ENCODE results near the gene RTN4RL1.
"Not testable (repeated sequence)": the region's sequence is repeated elsewhere in the genome, so short reads cannot be mapped to it uniquely, and the experiment has no call there.

Gene RTN4RL1

GRCh38 chr17:1995907-1996799 lies 29.0 kb downstream of the RTN4RL1 start:
- H3K4me3 ChIP-seq (ENCODE audit: low read length) = no peak overlapping the region
- no peaks in the 10 kb centered on the region for H3K27me3 ChIP-seq (ENCODE audit: control insufficient read depth, insufficient read depth, low read length)
- no peak overlapping the region for H3K27ac ChIP-seq (ENCODE audit: low read depth, low read length)
- H3K4me1 ChIP-seq (ENCODE audit: control insufficient read depth, insufficient read depth, low read length) = peaks cover 9% of the 10 kb centered on the region
- H3K36me3 ChIP-seq (ENCODE audit: control insufficient read depth, insufficient read depth, low read length) = no peaks in the 10 kb centered on the region
- H3K9ac ChIP-seq (ENCODE audit: low read length) = no peak overlapping the region

GRCh38 chr17:1995321-1995892 lies 29.7 kb downstream of the RTN4RL1 start:
- H3K36me3 ChIP-seq (ENCODE audit: control insufficient read depth, insufficient read depth, low read length) = no peaks in the 10 kb centered on the region
- no peak overlapping the region for H3K4me3 ChIP-seq (ENCODE audit: low read length)
- no peaks in the 10 kb centered on the region for H3K27me3 ChIP-seq (ENCODE audit: control insufficient read depth, insufficient read depth, low read length)
- no peak overlapping the region for H3K27ac ChIP-seq (ENCODE audit: low read depth, low read length)
- H3K9ac ChIP-seq (ENCODE audit: low read length) = no peak overlapping the region
- H3K4me1 ChIP-seq (ENCODE audit: control insufficient read depth, insufficient read depth, low read length) = peaks cover 9% of the 10 kb centered on the region

GRCh38 chr17:1994707-1995106 lies 30.4 kb downstream of the RTN4RL1 start:
- Histone ChIP-seq H3K4me3 (ENCODE audit: low read length) (no peak overlapping the region), H3K27ac (ENCODE audit: low read depth, low read length) (no peak overlapping the region), H3K4me1 (ENCODE audit: control insufficient read depth, insufficient read depth, low read length) (peaks cover 4% of the 10 kb centered on the region), H3K36me3 (ENCODE audit: control insufficient read depth, insufficient read depth, low read length) (no peaks in the 10 kb centered on the region), H3K9ac (ENCODE audit: low read length) (no peak overlapping the region), H3K27me3 (ENCODE audit: control insufficient read depth, insufficient read depth, low read length) (no peaks in the 10 kb centered on the region)

- Histone ChIP-seq H3K4me3 (ENCODE audit: low read length) (no peak overlapping the region), H3K27me3 (ENCODE audit: control insufficient read depth, insufficient read depth, low read length) (no peaks in the 10 kb centered on the region), H3K36me3 (ENCODE audit: control insufficient read depth, insufficient read depth, low read length) (no peaks in the 10 kb centered on the region), H3K4me1 (ENCODE audit: control insufficient read depth, insufficient read depth, low read length) (no peaks in the 10 kb centered on the region), H3K27ac (ENCODE audit: low read depth, low read length) (no peak overlapping the region), H3K9ac (ENCODE audit: low read length) (no peak overlapping the region)
Observed at GRCh38 chr17:1992541-1992940, 32.6 kb downstream of the RTN4RL1 start.

GRCh38 chr17:1989135-1989534 lies 36.0 kb downstream of the RTN4RL1 start:
- H3K4me1 ChIP-seq (ENCODE audit: control insufficient read depth, insufficient read depth, low read length) = no peaks in the 10 kb centered on the region
- no peaks in the 10 kb centered on the region for H3K27me3 ChIP-seq (ENCODE audit: control insufficient read depth, insufficient read depth, low read length)
- no peak overlapping the region for H3K27ac ChIP-seq (ENCODE audit: low read depth, low read length)
- no peak overlapping the region for H3K9ac ChIP-seq (ENCODE audit: low read length)
- no peak overlapping the region for H3K4me3 ChIP-seq (ENCODE audit: low read length)
- no peaks in the 10 kb centered on the region for H3K36me3 ChIP-seq (ENCODE audit: control insufficient read depth, insufficient read depth, low read length)

GRCh38 chr17:1986783-1987451 lies 38.2 kb downstream of the RTN4RL1 start:
- no peak overlapping the region for H3K27ac ChIP-seq (ENCODE audit: low read depth, low read length)
- no peaks in the 10 kb centered on the region for H3K27me3 ChIP-seq (ENCODE audit: control insufficient read depth, insufficient read depth, low read length)
- no peak overlapping the region for H3K4me3 ChIP-seq (ENCODE audit: low read length)
- no peaks in the 10 kb centered on the region for H3K4me1 ChIP-seq (ENCODE audit: control insufficient read depth, insufficient read depth, low read length)
- H3K36me3 ChIP-seq (ENCODE audit: control insufficient read depth, insufficient read depth, low read length) = no peaks in the 10 kb centered on the region
- no peak overlapping the region for H3K9ac ChIP-seq (ENCODE audit: low read length)

GRCh38 chr17:1985686-1986085 lies 39.4 kb downstream of the RTN4RL1 start:
- Histone ChIP-seq H3K36me3 (ENCODE audit: control insufficient read depth, insufficient read depth, low read length) (no peaks in the 10 kb centered on the region), H3K27me3 (ENCODE audit: control insufficient read depth, insufficient read depth, low read length) (no peaks in the 10 kb centered on the region), H3K27ac (ENCODE audit: low read depth, low read length) (no peak overlapping the region), H3K9ac (ENCODE audit: low read length) (no peak overlapping the region), H3K4me3 (ENCODE audit: low read length) (no peak overlapping the region), H3K4me1 (ENCODE audit: control insufficient read depth, insufficient read depth, low read length) (no peaks in the 10 kb centered on the region)

- no peak overlapping the region for H3K9ac ChIP-seq (ENCODE audit: low read length)
- no peaks in the 10 kb centered on the region for H3K36me3 ChIP-seq (ENCODE audit: control insufficient read depth, insufficient read depth, low read length)
- H3K27me3 ChIP-seq (ENCODE audit: control insufficient read depth, insufficient read depth, low read length) = no peaks in the 10 kb centered on the region
- H3K4me1 ChIP-seq (ENCODE audit: control insufficient read depth, insufficient read depth, low read length) = no peaks in the 10 kb centered on the region
- H3K27ac ChIP-seq (ENCODE audit: low read depth, low read length) = no peak overlapping the region
- no peak overlapping the region for H3K4me3 ChIP-seq (ENCODE audit: low read length)
Observed at GRCh38 chr17:1985093-1985492, 40.0 kb downstream of the RTN4RL1 start.

- not testable (repeated sequence) for H3K36me3 ChIP-seq (ENCODE audit: control insufficient read depth, insufficient read depth, low read length); H3K27ac ChIP-seq (ENCODE audit: low read depth, low read length); H3K4me3 ChIP-seq (ENCODE audit: low read length); H3K27me3 ChIP-seq (ENCODE audit: control insufficient read depth, insufficient read depth, low read length); H3K4me1 ChIP-seq (ENCODE audit: control insufficient read depth, insufficient read depth, low read length); H3K9ac ChIP-seq (ENCODE audit: low read length)
Observed at GRCh38 chr17:1982793-1983366, 42.3 kb downstream of the RTN4RL1 start.

- no peaks in the 10 kb centered on the region for H3K4me1 ChIP-seq (ENCODE audit: control insufficient read depth, insufficient read depth, low read length)
- no peaks in the 10 kb centered on the region for H3K36me3 ChIP-seq (ENCODE audit: control insufficient read depth, insufficient read depth, low read length)
- H3K4me3 ChIP-seq (ENCODE audit: low read length) = no peak overlapping the region
- no peak overlapping the region for H3K27ac ChIP-seq (ENCODE audit: low read depth, low read length)
- no peak overlapping the region for H3K9ac ChIP-seq (ENCODE audit: low read length)
- H3K27me3 ChIP-seq (ENCODE audit: control insufficient read depth, insufficient read depth, low read length) = peaks cover 7% of the 10 kb centered on the region
Observed at GRCh38 chr17:1980665-1981250, 44.4 kb downstream of the RTN4RL1 start.

GRCh38 chr17:1979182-1979985 lies 45.8 kb downstream of the RTN4RL1 start:
- no peaks in the 10 kb centered on the region for H3K36me3 ChIP-seq (ENCODE audit: control insufficient read depth, insufficient read depth, low read length)
- H3K9ac ChIP-seq (ENCODE audit: low read length) = no peak overlapping the region
- no peak overlapping the region for H3K27ac ChIP-seq (ENCODE audit: low read depth, low read length)
- H3K4me3 ChIP-seq (ENCODE audit: low read length) = no peak overlapping the region
- no peaks in the 10 kb centered on the region for H3K4me1 ChIP-seq (ENCODE audit: control insufficient read depth, insufficient read depth, low read length)
- H3K27me3 ChIP-seq (ENCODE audit: control insufficient read depth, insufficient read depth, low read length) = peaks cover 7% of the 10 kb centered on the region
